ENCODE data around the gene TENT4A. TPM values are rescaled to one million over a fixed set of nuclear protein-coding genes. Genes with fewer than 3 reads are reported as not detected.

TENT4A gene
- total and polyA plus RNA-seq, 2 of the 13 experiments (the other 11 are each of a cell fraction or from before 2014, with no cell fraction given) = 6.3 to 13.3 TPM

DNA sequence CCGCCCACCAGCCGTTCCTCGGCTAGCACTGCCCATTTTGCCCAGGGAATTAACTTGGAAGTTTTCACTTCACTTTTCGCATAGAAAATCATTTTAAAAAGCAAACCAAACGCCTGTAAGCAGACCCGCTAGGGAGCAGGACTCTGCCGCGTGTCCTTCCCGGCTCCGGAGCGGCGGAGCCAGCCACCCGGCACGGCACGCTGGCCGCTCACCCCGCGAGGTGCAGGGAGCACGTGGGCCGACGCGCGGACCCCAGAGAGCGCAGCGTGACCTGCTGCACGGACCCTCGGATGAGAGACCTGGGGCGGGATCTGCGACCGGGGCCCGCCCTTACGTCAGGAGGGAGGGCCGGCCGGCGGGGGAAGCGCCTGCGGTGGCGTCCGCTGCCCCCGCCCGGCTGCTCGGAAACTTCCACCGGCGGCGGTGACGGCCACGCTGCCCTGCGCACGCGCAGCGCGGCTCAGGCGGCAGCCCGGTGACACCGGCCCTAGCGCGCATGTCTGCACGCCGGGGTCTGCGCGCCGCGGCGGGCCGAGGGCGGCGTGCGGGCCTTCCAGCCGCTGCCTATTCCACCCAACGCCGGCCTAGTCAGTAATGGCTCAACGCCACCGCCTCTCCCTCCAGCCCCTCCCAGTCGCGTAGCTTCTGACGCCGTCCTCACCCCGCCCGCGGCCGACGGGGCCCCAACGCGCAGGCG is 507 bp upstream of the TENT4A start (continued):
- TF ChIP-seq HDAC2 (CRISPR knock-in tag; IDR thresholded peaks at IDR 0.05) (peak; percentile 49; the same call in 1 of the 2 replicates), PHF21A (CRISPR knock-in tag; IDR thresholded peaks at IDR 0.05) (peak; percentile 81), ZMYM3 (CRISPR knock-in tag; IDR thresholded peaks at IDR 0.05) (no peak), CREB1 (IDR thresholded peaks at IDR 0.05) (peak; percentile 87), CREB1 (CRISPR knock-in tag; IDR thresholded peaks at IDR 0.05) (peak; percentile 55; the same call in 1 of the 2 replicates), ZNF780A (CRISPR knock-in tag; IDR thresholded peaks at IDR 0.05) (0 out of 2 replicates have a peak, but pooled peaks have one; percentile 44), ZBTB7B (CRISPR knock-in tag; IDR thresholded peaks at IDR 0.05) (peak; percentile 82), HOXA9 (CRISPR knock-in tag; IDR thresholded peaks at IDR 0.05; ENCODE audit: borderline replicate concordance) (peak; percentile 66), MIXL1 (CRISPR knock-in tag; IDR thresholded peaks at IDR 0.05) (peak; percentile 56; the same call in 1 of the 2 replicates), NR2F6 (IDR thresholded peaks at IDR 0.05) (no peak), NR2F6 (CRISPR knock-in tag; IDR thresholded peaks at IDR 0.05) (0 out of 2 replicates have a peak, but pooled peaks have one; percentile 12), ZNF337 (CRISPR knock-in tag; IDR thresholded peaks at IDR 0.05; ENCODE audit: borderline replicate concordance, low read depth) (no peak), SATB2 (CRISPR knock-in tag; IDR thresholded peaks at IDR 0.05) (0 out of 2 replicates have a peak, but pooled peaks have one; percentile 61), POGZ (CRISPR knock-in tag; IDR thresholded peaks at IDR 0.05) (peak; percentile 26), ZNF766 (CRISPR knock-in tag; IDR thresholded peaks at IDR 0.05; ENCODE audit: borderline replicate concordance) (no peak)
- TF ChIP-seq, protein P1, sequence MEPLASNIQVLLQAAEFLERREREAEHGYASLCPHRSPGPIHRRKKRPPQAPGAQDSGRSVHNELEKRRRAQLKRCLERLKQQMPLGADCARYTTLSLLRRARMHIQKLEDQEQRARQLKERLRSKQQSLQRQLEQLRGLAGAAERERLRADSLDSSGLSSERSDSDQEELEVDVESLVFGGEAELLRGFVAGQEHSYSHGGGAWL (CRISPR knock-in tag; IDR thresholded peaks at IDR 0.05) = peak; percentile 93
- TF ChIP-seq, protein P2, sequence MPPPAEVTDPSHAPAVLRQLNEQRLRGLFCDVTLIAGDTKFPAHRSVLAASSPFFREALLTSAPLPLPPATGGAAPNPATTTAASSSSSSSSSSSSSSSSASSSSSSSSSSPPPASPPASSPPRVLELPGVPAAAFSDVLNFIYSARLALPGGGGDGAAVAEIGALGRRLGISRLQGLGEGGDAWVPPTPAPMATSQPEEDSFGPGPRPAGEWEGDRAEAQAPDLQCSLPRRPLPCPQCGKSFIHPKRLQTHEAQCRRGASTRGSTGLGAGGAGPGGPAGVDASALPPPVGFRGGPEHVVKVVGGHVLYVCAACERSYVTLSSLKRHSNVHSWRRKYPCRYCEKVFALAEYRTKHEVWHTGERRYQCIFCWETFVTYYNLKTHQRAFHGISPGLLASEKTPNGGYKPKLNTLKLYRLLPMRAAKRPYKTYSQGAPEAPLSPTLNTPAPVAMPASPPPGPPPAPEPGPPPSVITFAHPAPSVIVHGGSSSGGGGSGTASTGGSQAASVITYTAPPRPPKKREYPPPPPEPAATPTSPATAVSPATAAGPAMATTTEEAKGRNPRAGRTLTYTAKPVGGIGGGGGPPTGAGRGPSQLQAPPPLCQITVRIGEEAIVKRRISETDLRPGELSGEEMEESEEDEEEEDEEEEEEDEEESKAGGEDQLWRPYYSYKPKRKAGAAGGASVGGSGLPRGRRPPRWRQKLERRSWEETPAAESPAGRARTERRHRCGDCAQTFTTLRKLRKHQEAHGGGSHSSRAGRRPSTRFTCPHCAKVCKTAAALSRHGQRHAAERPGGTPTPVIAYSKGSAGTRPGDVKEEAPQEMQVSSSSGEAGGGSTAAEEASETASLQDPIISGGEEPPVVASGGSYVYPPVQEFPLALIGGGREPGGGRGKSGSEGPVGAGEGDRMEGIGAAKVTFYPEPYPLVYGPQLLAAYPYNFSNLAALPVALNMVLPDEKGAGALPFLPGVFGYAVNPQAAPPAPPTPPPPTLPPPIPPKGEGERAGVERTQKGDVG (CRISPR knock-in tag; IDR thresholded peaks at IDR 0.05; ENCODE audit: borderline replicate concordance) = peak; percentile 82
- TF ChIP-seq, protein P3, sequence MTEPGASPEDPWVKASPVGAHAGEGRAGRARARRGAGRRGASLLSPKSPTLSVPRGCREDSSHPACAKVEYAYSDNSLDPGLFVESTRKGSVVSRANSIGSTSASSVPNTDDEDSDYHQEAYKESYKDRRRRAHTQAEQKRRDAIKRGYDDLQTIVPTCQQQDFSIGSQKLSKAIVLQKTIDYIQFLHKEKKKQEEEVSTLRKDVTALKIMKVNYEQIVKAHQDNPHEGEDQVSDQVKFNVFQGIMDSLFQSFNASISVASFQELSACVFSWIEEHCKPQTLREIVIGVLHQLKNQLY (CRISPR knock-in tag; IDR thresholded peaks at IDR 0.05) = peak; percentile 72; the same call in 1 of the 2 replicates
- TF ChIP-seq, protein P4, sequence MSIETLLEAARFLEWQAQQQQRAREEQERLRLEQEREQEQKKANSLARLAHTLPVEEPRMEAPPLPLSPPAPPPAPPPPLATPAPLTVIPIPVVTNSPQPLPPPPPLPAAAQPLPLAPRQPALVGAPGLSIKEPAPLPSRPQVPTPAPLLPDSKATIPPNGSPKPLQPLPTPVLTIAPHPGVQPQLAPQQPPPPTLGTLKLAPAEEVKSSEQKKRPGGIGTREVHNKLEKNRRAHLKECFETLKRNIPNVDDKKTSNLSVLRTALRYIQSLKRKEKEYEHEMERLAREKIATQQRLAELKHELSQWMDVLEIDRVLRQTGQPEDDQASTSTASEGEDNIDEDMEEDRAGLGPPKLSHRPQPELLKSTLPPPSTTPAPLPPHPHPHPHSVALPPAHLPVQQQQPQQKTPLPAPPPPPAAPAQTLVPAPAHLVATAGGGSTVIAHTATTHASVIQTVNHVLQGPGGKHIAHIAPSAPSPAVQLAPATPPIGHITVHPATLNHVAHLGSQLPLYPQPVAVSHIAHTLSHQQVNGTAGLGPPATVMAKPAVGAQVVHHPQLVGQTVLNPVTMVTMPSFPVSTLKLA (IDR thresholded peaks at IDR 0.05) = 0 out of 2 replicates have a peak, but pooled peaks have one; percentile 13
- TF ChIP-seq, protein P5, sequence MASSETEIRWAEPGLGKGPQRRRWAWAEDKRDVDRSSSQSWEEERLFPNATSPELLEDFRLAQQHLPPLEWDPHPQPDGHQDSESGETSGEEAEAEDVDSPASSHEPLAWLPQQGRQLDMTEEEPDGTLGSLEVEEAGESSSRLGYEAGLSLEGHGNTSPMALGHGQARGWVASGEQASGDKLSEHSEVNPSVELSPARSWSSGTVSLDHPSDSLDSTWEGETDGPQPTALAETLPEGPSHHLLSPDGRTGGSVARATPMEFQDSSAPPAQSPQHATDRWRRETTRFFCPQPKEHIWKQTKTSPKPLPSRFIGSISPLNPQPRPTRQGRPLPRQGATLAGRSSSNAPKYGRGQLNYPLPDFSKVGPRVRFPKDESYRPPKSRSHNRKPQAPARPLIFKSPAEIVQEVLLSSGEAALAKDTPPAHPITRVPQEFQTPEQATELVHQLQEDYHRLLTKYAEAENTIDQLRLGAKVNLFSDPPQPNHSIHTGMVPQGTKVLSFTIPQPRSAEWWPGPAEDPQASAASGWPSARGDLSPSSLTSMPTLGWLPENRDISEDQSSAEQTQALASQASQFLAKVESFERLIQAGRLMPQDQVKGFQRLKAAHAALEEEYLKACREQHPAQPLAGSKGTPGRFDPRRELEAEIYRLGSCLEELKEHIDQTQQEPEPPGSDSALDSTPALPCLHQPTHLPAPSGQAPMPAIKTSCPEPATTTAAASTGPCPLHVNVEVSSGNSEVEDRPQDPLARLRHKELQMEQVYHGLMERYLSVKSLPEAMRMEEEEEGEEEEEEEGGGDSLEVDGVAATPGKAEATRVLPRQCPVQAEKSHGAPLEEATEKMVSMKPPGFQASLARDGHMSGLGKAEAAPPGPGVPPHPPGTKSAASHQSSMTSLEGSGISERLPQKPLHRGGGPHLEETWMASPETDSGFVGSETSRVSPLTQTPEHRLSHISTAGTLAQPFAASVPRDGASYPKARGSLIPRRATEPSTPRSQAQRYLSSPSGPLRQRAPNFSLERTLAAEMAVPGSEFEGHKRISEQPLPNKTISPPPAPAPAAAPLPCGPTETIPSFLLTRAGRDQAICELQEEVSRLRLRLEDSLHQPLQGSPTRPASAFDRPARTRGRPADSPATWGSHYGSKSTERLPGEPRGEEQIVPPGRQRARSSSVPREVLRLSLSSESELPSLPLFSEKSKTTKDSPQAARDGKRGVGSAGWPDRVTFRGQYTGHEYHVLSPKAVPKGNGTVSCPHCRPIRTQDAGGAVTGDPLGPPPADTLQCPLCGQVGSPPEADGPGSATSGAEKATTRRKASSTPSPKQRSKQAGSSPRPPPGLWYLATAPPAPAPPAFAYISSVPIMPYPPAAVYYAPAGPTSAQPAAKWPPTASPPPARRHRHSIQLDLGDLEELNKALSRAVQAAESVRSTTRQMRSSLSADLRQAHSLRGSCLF (CRISPR knock-in tag; IDR thresholded peaks at IDR 0.05; ENCODE audit: borderline replicate concordance) = no peak

All from HepG2 (cell line).